Thoracic aorta (tissue), 2 donors: Measurements from ENCODE around the gene C1QTNF4. TPM values are rescaled to one million over a fixed set of nuclear protein-coding genes. Genes with fewer than 3 reads are reported as not detected.

Source experiments
- ATAC-seq: fragments of 150-250 bp; one replicate; pipeline ENCODE4 v1.8.0; 2017; ENCODE audit warnings: low read depth; ENCODE audit not compliant: insufficient number of reproducible peaks, low FRiP score
- DNase-seq: peaks from one replicate; pipeline ENCODE4 v3.0.0-alpha.2; 2020; ENCODE audit warnings: low spot score
- H3K27ac ChIP-seq, 2 donors: fragments of 200-600 bp; sonication (generic); 1 replicate in 1 of 2; 2 replicates in 1 of 2; pipeline ENCODE4 v1.5.1; 2016; ENCODE audit warnings: mild to moderate bottlenecking in 2 of 2, moderate library complexity in 2 of 2
- H3K27me3 ChIP-seq: fragments of 200-600 bp; sonication (generic); replicated peaks from 2 replicates; pipeline ENCODE4 v1.6.0; 2016; ENCODE audit warnings: mild to moderate bottlenecking; ENCODE audit not compliant: insufficient read depth
- H3K36me3 ChIP-seq: fragments of 200-600 bp; sonication (generic); one replicate; pipeline ENCODE4 v1.5.1; 2016
- H3K4me1 ChIP-seq, 2 donors: fragments of 200-600 bp; sonication (generic); 1 replicate in 1 of 2; 2 replicates in 1 of 2; pipeline versions ENCODE4 v1.5.1 to v1.6.0; 2016; ENCODE audit warnings: low read depth in 2 of 2, mild to moderate bottlenecking in 1 of 2; ENCODE audit not compliant: control insufficient read depth in 1 of 2
- H3K4me3 ChIP-seq: fragments of 200-600 bp; sonication (generic); 2 replicates; pipeline ENCODE4 v1.5.1; 2016; ENCODE audit warnings: mild to moderate bottlenecking
- H3K9me3 ChIP-seq: fragments of 200-600 bp; sonication (generic); 2 replicates; pipeline ENCODE4 v1.5.1; 2016
- CTCF ChIP-seq: fragments of 200-600 bp; sonication (generic); IDR thresholded peaks from one replicate; pipeline ENCODE4 v1.5.1; 2019; ENCODE audit warnings: antibody characterized with exemption
- total RNA-seq, 2 donors: library from RNA; depleted of rRNA; stranded (reverse); fragments of >200 nt; gene quantifications; one replicate each; pipeline versions ENCODE4 v1.1.0 to v1.2.3, GENCODE V29; 2016

Gene C1QTNF4
- total RNA-seq, 2 donors from 2014 or later, result 2.0 to 2.8 TPM

- no peak for ATAC-seq
- H3K27ac ChIP-seq, result no peak overlapping the region
These were observed 818 bp upstream of the C1QTNF4 start for GRCh38 chr11:47595029-47595428.

DNA sequence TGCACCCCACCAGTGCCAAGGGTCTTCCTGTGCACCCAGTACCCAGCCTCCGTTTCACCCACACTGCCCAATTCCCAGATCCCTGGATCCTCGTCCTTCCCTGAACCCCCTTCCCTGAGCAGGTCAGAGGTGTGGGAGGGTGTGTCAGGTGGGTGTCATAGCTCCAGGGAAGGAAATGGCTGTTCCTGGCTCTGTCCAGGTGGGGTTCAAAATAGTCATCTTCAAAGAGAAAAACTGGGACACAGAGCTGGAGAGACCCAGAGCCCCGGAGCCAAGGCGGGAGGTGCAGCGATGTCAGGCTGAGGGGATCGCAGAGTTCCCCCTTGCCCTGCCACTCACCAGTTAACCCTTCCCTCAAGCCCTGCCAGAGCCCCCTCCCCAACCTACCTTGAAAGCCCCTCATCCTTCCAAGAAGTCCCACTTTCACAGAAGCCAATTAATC is 698 bp downstream of the C1QTNF4 start:
- Histone ChIP-seq H3K4me1 (peaks cover 12 to 22% of the 10 kb centered on the region in 2 donors), H3K27me3 (peaks cover 10% of the 10 kb centered on the region), H3K27ac (no peak overlapping the region), H3K9me3 (no peaks in the 10 kb centered on the region), H3K36me3 (no peaks in the 10 kb centered on the region), H3K4me3 (peak overlapping the region; percentile 65)
- ATAC-seq, result no peak
- no peak for TF ChIP-seq CTCF
- no peak for DNase-seq

More at GRCh38 chr11:47595029-47595428, 818 bp upstream of the C1QTNF4 start:
- TF ChIP-seq CTCF, result no peak
- Histone ChIP-seq H3K9me3 (no peaks in the 10 kb centered on the region), H3K4me1 (peaks cover 12 to 13% of the 10 kb centered on the region in 2 donors), H3K36me3 (no peaks in the 10 kb centered on the region), H3K27me3 (peaks cover 10% of the 10 kb centered on the region), H3K4me3 (no peak overlapping the region)
- no peak for DNase-seq

GRCh38 chr11:47592970-47593369 is 1.2 kb downstream of the C1QTNF4 start:
- DNase-seq (no peak), ATAC-seq (no peak)
- Histone ChIP-seq H3K9me3 (no peaks in the 10 kb centered on the region), H3K36me3 (no peaks in the 10 kb centered on the region), H3K4me3 (no peak overlapping the region), H3K27ac (no peak overlapping the region), H3K27me3 (peaks cover 10% of the 10 kb centered on the region), H3K4me1 (peaks cover 12 to 22% of the 10 kb centered on the region in 2 donors)
- TF ChIP-seq CTCF, result no peak

DNA sequence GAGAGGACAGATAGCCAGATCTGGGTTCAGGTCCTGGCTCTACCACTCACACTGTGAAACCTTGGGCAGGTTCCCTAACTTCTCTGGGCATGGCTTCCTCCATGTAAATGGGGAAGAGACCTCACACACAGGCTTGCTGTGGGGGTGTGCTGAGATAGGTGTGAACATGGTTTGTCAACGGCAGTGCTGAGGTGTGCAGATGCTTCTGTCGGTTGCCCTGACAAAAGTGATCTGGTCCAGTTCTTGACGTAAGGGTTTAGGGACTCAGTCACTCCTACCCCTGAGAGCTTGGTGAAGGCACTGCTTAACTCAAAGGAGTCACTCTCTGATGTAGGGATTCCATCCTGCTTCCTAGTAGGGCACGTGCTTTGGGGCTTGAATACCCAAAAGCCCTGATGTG is 2.0 kb downstream of the C1QTNF4 start:
- ATAC-seq (no peak), DNase-seq (no peak)
- TF ChIP-seq CTCF, result no peak
- Histone ChIP-seq H3K9me3 (no peaks in the 10 kb centered on the region), H3K27me3 (peaks cover 10% of the 10 kb centered on the region), H3K36me3 (no peaks in the 10 kb centered on the region), H3K4me1 (peaks cover 12 to 22% of the 10 kb centered on the region in 2 donors), H3K4me3 (no peak overlapping the region), H3K27ac (no peak overlapping the region)

GRCh38 chr11:47591764-47592163 is 2.4 kb downstream of the C1QTNF4 start:
- no peak overlapping the region for H3K27ac ChIP-seq
- H3K36me3 ChIP-seq, result no peaks in the 10 kb centered on the region
- ATAC-seq, result no peak
- peaks cover 12 to 22% of the 10 kb centered on the region in 2 donors for H3K4me1 ChIP-seq
- no peaks in the 10 kb centered on the region for H3K9me3 ChIP-seq
- DNase-seq, result no peak
- peaks cover 10% of the 10 kb centered on the region for H3K27me3 ChIP-seq
- H3K4me3 ChIP-seq, result no peak overlapping the region
- no peak for TF ChIP-seq CTCF
